GM18951 (cell line): ENCODE results near the gene PPARGC1A.

ENCODE experiments used
- POLR2A ChIP-seq: IDR thresholded peaks from 4 replicates; pipeline ENCODE4 v1.6.1; 2011; ENCODE audit warnings: mild to moderate bottlenecking; ENCODE audit not compliant: insufficient read length, insufficient read depth; ENCODE audit errors: extremely low read depth
- in situ Hi-C: fragments of 300-500 bp; cut with MboI; formaldehyde crosslinking; loops from one replicate; pipeline ENCODE4 v1.12.0; 2022; ENCODE audit warnings: low sequenced_read_pairs, mixed read lengths, inconsistent platforms; ENCODE audit not compliant: unreplicated experiment

Gene PPARGC1A

GRCh38 chr4:23856630-23857029 lies 33.2 kb downstream of the PPARGC1A start:
- in situ Hi-C loops, result no loop called here
- no peak for TF ChIP-seq POLR2A

- TF ChIP-seq POLR2A, result no peak
These were observed 33.8 kb downstream of the PPARGC1A start for GRCh38 chr4:23855912-23856605.

DNA sequence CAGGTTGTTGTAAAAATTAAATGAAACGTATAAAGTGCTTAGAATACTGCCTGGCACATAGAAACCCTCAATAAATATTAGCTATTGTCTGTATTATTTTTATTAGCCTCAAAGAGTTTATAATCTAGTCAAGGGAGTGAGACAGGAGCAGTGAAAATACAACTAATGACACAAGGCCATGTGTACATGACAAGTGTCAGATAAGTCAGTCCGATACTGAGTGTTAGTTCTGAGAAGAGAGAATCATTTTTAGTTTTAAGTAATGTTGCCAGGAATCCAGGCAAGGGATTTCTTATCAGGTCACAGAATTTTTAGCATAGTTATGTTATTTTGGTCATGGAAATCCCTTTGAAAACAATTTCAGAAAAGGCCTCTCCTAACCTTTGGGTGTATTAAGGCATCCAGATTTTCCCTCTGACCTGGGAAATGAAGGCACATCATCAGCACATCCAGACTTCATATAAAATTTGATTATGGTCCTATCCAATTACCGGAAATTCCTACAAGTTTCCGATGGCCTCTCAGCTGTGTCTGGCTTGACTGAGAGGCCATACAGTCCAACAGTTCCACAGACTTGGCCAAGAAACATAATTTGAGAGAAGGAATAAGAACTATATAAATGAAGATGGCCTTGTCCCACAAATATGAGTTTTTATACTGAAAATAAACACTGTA lies 35.7 kb downstream of the PPARGC1A start:
- in situ Hi-C loops, result no loop called here
- no peak for TF ChIP-seq POLR2A

More at GRCh38 chr4:23855912-23856605, 33.8 kb downstream of the PPARGC1A start:
- in situ Hi-C loops, result no loop called here

DNA sequence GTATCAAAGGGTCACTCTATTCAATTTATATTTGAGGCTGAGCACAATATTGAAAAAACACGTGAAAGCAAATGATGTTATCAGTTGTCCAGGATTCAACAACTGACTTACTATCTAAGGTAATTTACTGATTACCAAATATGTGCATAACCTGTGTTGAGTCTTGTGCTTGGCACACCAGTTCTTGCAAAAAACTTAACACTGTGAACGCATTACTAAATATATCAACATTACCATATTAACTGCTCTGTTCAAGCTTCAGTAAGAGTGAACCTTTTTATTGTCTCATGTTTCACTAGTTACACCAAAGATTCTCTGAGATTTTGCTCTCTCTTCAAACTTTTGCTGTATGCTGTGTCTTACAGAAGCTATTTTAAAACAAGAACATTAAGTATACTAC lies 38.4 kb downstream of the PPARGC1A start:
- in situ Hi-C loops, result no loop called here
- TF ChIP-seq POLR2A, result no peak

GRCh38 chr4:23847158-23847557 lies 42.7 kb downstream of the PPARGC1A start:
- TF ChIP-seq POLR2A, result no peak
- in situ Hi-C loops, result no loop called here

DNA sequence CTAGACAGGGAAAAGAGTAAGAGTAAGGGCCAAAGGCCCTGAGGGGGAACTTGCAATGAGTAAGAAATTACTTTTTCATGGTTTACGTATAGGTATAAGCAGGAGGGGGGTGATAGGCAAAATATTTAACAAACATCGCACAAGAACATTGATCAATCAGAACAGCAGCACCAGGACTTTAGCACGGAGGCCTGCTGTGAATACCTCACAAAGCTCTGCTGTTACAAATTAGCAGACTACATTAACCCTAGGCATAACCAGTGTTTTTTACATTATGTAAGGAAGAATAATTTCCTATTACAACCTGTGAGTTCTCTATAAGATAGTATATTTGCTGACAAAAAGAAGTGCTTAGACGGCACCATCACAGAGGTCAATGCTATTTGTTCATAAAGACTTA lies 44.9 kb downstream of the PPARGC1A start:
- TF ChIP-seq POLR2A, result no peak
- in situ Hi-C loops, result no loop called here

- in situ Hi-C loops, result no loop called here
- TF ChIP-seq POLR2A, result no peak
These were observed 50.6 kb downstream of the PPARGC1A start for GRCh38 chr4:23839279-23839678.

DNA sequence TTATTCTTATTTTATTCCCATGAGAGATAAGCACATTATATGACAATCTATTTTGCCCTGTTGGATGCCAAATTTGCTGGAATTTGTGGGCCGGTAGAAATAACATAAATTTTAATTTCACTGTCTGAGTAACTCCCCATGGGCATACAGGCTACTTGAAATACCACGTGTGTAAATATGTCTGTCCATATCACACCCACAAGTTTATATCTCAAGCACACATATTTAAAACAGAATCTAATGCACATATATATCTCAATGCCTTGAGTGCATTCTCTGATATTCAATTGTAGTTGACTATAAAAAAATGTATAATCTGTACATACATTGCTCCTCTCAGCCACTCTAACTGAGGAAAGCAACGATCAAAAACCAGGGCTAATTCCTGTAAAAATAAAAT lies 51.2 kb downstream of the PPARGC1A start:
- no peak for TF ChIP-seq POLR2A
- in situ Hi-C loops, result no loop called here

GRCh38 chr4:23838131-23838530 lies 51.7 kb downstream of the PPARGC1A start:
- in situ Hi-C loops, result no loop called here
- no peak for TF ChIP-seq POLR2A

DNA sequence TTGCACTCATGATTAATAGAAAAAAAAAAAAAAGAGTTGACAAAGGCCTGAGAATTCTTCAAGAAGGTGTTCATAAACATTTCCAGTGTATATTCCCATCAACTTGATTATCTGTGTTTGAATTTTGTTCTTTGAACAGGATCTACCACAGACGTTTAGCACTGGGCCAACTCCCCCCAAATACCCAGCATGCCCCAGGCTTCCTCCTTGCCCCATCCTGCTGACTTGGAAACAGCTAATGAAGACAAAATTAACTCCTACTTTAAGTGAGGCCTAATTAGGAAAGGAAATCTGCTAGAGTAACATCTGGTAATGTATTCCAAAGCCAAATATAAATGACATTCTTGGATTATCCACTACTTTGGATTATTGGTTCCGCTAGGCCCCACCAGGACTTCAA lies 52.5 kb downstream of the PPARGC1A start:
- TF ChIP-seq POLR2A, result no peak
- in situ Hi-C loops, result no loop called here

GRCh38 chr4:23835774-23836478 lies 53.9 kb downstream of the PPARGC1A start:
- in situ Hi-C loops, result no loop called here
- no peak for TF ChIP-seq POLR2A

- no peak for TF ChIP-seq POLR2A
- in situ Hi-C loops, result no loop called here
These were observed 61.1 kb downstream of the PPARGC1A start for GRCh38 chr4:23828779-23829178.

GRCh38 chr4:23828020-23828715 lies 61.7 kb downstream of the PPARGC1A start:
- no peak for TF ChIP-seq POLR2A
- in situ Hi-C loops, result no loop called here
